ENCODE data around the gene ASGR2.
"Not testable (repeated sequence)": the region's sequence is repeated elsewhere in the genome, so short reads cannot be mapped to it uniquely, and the experiment has no call there.

Gene ASGR2

GRCh38 chr17:7097940-7098339 is 16.7 kb downstream of the ASGR2 start:
- no peak for DNase-seq

- no peak for DNase-seq
Observed at GRCh38 chr17:7095625-7096024, 19.0 kb downstream of the ASGR2 start.

- DNase-seq: no peak
Observed at GRCh38 chr17:7094652-7095019, 20.0 kb downstream of the ASGR2 start.

GRCh38 chr17:7091311-7092005 is 23.2 kb downstream of the ASGR2 start:
- not testable (repeated sequence) for DNase-seq

- DNase-seq: not testable (repeated sequence)
Observed at GRCh38 chr17:7089570-7089969, 25.1 kb downstream of the ASGR2 start.

- DNase-seq: not testable (repeated sequence)
Observed at GRCh38 chr17:7088442-7088841, 26.2 kb downstream of the ASGR2 start.

- DNase-seq: no peak
Observed at GRCh38 chr17:7084088-7084487, 30.5 kb downstream of the ASGR2 start.

- DNase-seq: no peak
Observed at GRCh38 chr17:7083592-7083991, 31.0 kb downstream of the ASGR2 start.

- DNase-seq: no peak
Observed at GRCh38 chr17:7081341-7082062, 33.1 kb downstream of the ASGR2 start.

GRCh38 chr17:7080456-7081041 is 34.1 kb downstream of the ASGR2 start:
- DNase-seq: no peak

- no peak for DNase-seq
Observed at GRCh38 chr17:7079581-7080455, 34.8 kb downstream of the ASGR2 start, which contains the start of gene CLEC10A. CLEC10A (minus strand) TSS chr17:7080251; CDS start chr17:7078812, 1,439 bp downstream.

GRCh38 chr17:7078711-7079110 is 35.9 kb downstream of the ASGR2 start:
- no peak for DNase-seq

GRCh38 chr17:7077911-7078546 is 36.6 kb downstream of the ASGR2 start:
- no peak for DNase-seq

GRCh38 chr17:7074931-7075330 is 39.7 kb downstream of the ASGR2 start:
- DNase-seq: no peak

- DNase-seq: no peak
Observed at GRCh38 chr17:7072406-7072805, 42.2 kb downstream of the ASGR2 start.

- DNase-seq: no peak
Observed at GRCh38 chr17:7070712-7071111, 43.9 kb downstream of the ASGR2 start.

- DNase-seq: no peak
Observed at GRCh38 chr17:7068268-7068667, 46.4 kb downstream of the ASGR2 start.

- no peak for DNase-seq
Observed at GRCh38 chr17:7067198-7067597, 47.4 kb downstream of the ASGR2 start.

GRCh38 chr17:7064261-7064660 is 50.4 kb downstream of the ASGR2 start:
- no peak for DNase-seq

- no peak for DNase-seq
Observed at GRCh38 chr17:7063518-7064094, 51.0 kb downstream of the ASGR2 start.

- DNase-seq: no peak
Observed at GRCh38 chr17:7060165-7060891, 54.3 kb downstream of the ASGR2 start.
